ENCODE measurements around the gene ZFAND3. TPM values are rescaled to one million over a fixed set of nuclear protein-coding genes. Genes with fewer than 3 reads are reported as not detected.

Gene ZFAND3
- total and polyA plus RNA-seq, 2 donors (not counting 3 experiments of a cell fraction or from before 2014, with no cell fraction given), result 15.4 to 54.2 TPM

- Histone ChIP-seq H3K27me3 (ENCODE audit: control insufficient read depth in 2 of 2, insufficient read depth in 2 of 2, low read length in 2 of 2) (peaks cover 15 to 23% of the 10 kb centered on the region in 2 experiments), H3K4me1 (ENCODE audit: control insufficient read depth, extremely low read depth, insufficient read depth, low read length) (peaks cover 20% of the 10 kb centered on the region), H3K4me3 (replicated peaks in 1 of 3; ENCODE audit: insufficient read depth in 1 of 3, low read depth in 1 of 3, low read length in 3 of 3) (no peak overlapping the region), H3K36me3 (ENCODE audit: control insufficient read depth in 2 of 2, extremely low read depth in 1 of 2, insufficient read depth in 2 of 2, low read length in 2 of 2) (no peaks in the 10 kb centered on the region), H3K9me3 (replicated peaks; ENCODE audit: control insufficient read depth, insufficient read depth, low read length) (no peaks in the 10 kb centered on the region), H3K4me2 (ENCODE audit: insufficient read depth, low read length) (no peak overlapping the region), H2AFZ (ENCODE audit: low read depth, low read length) (no peak overlapping the region), H3K27ac (ENCODE audit: insufficient read depth, low read depth, low read length) (no peak overlapping the region), H3K9me1 (replicated peaks; ENCODE audit: control insufficient read depth, extremely low read depth, insufficient read depth, low read length) (no peaks in the 10 kb centered on the region), H3K9ac (replicated peaks; ENCODE audit: extremely low read depth, insufficient read depth, low read length) (no peak overlapping the region), H4K20me1 (replicated peaks; ENCODE audit: control insufficient read depth, extremely low read depth, insufficient read depth, low read length) (peaks cover 5% of the 10 kb centered on the region), H3K79me2 (ENCODE audit: control insufficient read depth, insufficient read depth, low read length) (peaks cover 18% of the 10 kb centered on the region)
- no peak for DNase-seq (ENCODE audit: low read depth, low spot score)
- no peak for FAIRE-seq
- ChIA-PET POLR2A (no interaction called here), CTCF (interaction anchor here (1.4 kb wide), 1 partner anchor 65 kb away, joined by 3 read pairs; no protein-coding TSS in a partner anchor)
- intact Hi-C loops (cut with micrococcal nuclease), result loop anchor here (10.0 kb wide), 1 partner anchor 178 kb away; no protein-coding TSS in a partner anchor
- dilution Hi-C loops (cut with MboI; ENCODE audit: extremely low pct_ligation_motif_present, low sequenced_read_pairs), result no loop called here
- BruUV-seq (replicated peaks), result no TSS peak
- TF ChIP-seq, protein P1, sequence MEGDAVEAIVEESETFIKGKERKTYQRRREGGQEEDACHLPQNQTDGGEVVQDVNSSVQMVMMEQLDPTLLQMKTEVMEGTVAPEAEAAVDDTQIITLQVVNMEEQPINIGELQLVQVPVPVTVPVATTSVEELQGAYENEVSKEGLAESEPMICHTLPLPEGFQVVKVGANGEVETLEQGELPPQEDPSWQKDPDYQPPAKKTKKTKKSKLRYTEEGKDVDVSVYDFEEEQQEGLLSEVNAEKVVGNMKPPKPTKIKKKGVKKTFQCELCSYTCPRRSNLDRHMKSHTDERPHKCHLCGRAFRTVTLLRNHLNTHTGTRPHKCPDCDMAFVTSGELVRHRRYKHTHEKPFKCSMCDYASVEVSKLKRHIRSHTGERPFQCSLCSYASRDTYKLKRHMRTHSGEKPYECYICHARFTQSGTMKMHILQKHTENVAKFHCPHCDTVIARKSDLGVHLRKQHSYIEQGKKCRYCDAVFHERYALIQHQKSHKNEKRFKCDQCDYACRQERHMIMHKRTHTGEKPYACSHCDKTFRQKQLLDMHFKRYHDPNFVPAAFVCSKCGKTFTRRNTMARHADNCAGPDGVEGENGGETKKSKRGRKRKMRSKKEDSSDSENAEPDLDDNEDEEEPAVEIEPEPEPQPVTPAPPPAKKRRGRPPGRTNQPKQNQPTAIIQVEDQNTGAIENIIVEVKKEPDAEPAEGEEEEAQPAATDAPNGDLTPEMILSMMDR (IDR thresholded peaks at IDR 0.05; ENCODE audit: extremely low read depth in 1 of 2, insufficient read depth in 1 of 2, low read depth in 1 of 2, low read length in 2 of 2), result no peak
- TF ChIP-seq POLR2AphosphoS5 (IDR thresholded peaks at IDR 0.05; ENCODE audit: insufficient read depth, low read depth, low read length) (no peak), JUN (IDR thresholded peaks at IDR 0.05; ENCODE audit: borderline replicate concordance, insufficient read depth, insufficient read length, low read depth) (no peak), MYC (IDR thresholded peaks at IDR 0.05; ENCODE audit: low read depth, low read length) (no peak), POLR2A (IDR thresholded peaks at IDR 0.05; ENCODE audit: low read depth, low read length) (no peak), FOS (IDR thresholded peaks at IDR 0.05; ENCODE audit: borderline replicate concordance, insufficient read depth, low read length) (no peak), GATA2 (IDR thresholded peaks at IDR 0.05; ENCODE audit: insufficient read depth, insufficient read length, low read depth, low read length) (no peak), EZH2 (IDR thresholded peaks at IDR 0.05; ENCODE audit: borderline replicate concordance, low read depth, low read length, severe bottlenecking) (no peak)
- TF ChIP-seq, protein P2, sequence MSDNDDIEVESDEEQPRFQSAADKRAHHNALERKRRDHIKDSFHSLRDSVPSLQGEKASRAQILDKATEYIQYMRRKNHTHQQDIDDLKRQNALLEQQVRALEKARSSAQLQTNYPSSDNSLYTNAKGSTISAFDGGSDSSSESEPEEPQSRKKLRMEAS (IDR thresholded peaks at IDR 0.05; ENCODE audit: insufficient read depth, insufficient read length), result no peak
Measured at GRCh38 chr6:37816599-37817375, 2.7 kb upstream of the ZFAND3 start.
